HEK293 (cell line): Measurements from ENCODE around the gene KCTD2.

ENCODE experiments used
- EGR2 ChIP-seq: fragments of 450-650 bp; formaldehyde crosslinking; IDR thresholded peaks from 2 replicates; pipeline ENCODE4 v1.5.1; 2016; ENCODE audit warnings: low read depth, missing biosample characterization, missing genetic modification characterization
- HIC1 ChIP-seq: fragments of 450-650 bp; formaldehyde crosslinking; IDR thresholded peaks from 2 replicates; pipeline ENCODE4 v1.5.1; 2016; ENCODE audit warnings: missing biosample characterization, missing genetic modification characterization
- KLF1 ChIP-seq: fragments of 450-650 bp; formaldehyde crosslinking; IDR thresholded peaks from 2 replicates; pipeline ENCODE4 v1.5.1; 2016; ENCODE audit warnings: missing biosample characterization, missing genetic modification characterization
- KLF16 ChIP-seq: fragments of 450-650 bp; formaldehyde crosslinking; IDR thresholded peaks from 2 replicates; pipeline ENCODE4 v1.5.1; 2017; ENCODE audit warnings: missing biosample characterization, missing genetic modification characterization
- KLF17 ChIP-seq: fragments of 450-650 bp; formaldehyde crosslinking; IDR thresholded peaks from 2 replicates; pipeline ENCODE4 v1.5.1; 2016; ENCODE audit warnings: missing biosample characterization, missing genetic modification characterization
- KLF9 ChIP-seq: fragments of 450-650 bp; formaldehyde crosslinking; IDR thresholded peaks from 2 replicates; pipeline ENCODE4 v1.5.1; 2016; ENCODE audit warnings: missing biosample characterization, missing genetic modification characterization, low read depth
- SP2 ChIP-seq: fragments of 450-650 bp; formaldehyde crosslinking; IDR thresholded peaks from 2 replicates; pipeline ENCODE4 v1.5.1; 2016; ENCODE audit warnings: missing biosample characterization, missing genetic modification characterization
- YY1 ChIP-seq: fragments of 450-650 bp; formaldehyde crosslinking; IDR thresholded peaks from 2 replicates; pipeline ENCODE4 v1.5.1; 2018; ENCODE audit warnings: missing biosample characterization, missing genetic modification characterization
- YY2 ChIP-seq: fragments of 450-650 bp; formaldehyde crosslinking; IDR thresholded peaks from 2 replicates; pipeline ENCODE4 v1.5.1; 2016; ENCODE audit warnings: missing biosample characterization, missing genetic modification characterization
- ZBTB44 ChIP-seq: fragments of 450-650 bp; IDR thresholded peaks from 2 replicates; pipeline ENCODE4 v1.5.1; 2018; ENCODE audit warnings: missing biosample characterization, mild to moderate bottlenecking, missing genetic modification characterization
- ZBTB6 ChIP-seq: fragments of 450-650 bp; formaldehyde crosslinking; IDR thresholded peaks from 2 replicates; pipeline ENCODE4 v1.5.1; 2017; ENCODE audit warnings: missing biosample characterization, missing genetic modification characterization
- ZBTB8A ChIP-seq: fragments of 450-650 bp; formaldehyde crosslinking; IDR thresholded peaks from 2 replicates; pipeline ENCODE4 v1.5.1; 2016; ENCODE audit warnings: missing biosample characterization, missing genetic modification characterization
- ZEB2 ChIP-seq: fragments of 450-650 bp; formaldehyde crosslinking; IDR thresholded peaks from 2 replicates; pipeline ENCODE4 v1.5.1; 2016; ENCODE audit warnings: missing biosample characterization, missing genetic modification characterization
- ZFHX2 ChIP-seq: fragments of 450-650 bp; formaldehyde crosslinking; conservative IDR thresholded peaks from 2 replicates; pipeline ENCODE4 v1.5.1; 2016; ENCODE audit warnings: missing biosample characterization, missing genetic modification characterization
- ZFP69B ChIP-seq: fragments of 450-650 bp; formaldehyde crosslinking; IDR thresholded peaks from 2 replicates; pipeline ENCODE4 v1.5.1; 2016; ENCODE audit warnings: missing biosample characterization, missing genetic modification characterization
- ZNF10 ChIP-seq: fragments of 450-650 bp; formaldehyde crosslinking; IDR thresholded peaks from 2 replicates; pipeline ENCODE4 v1.5.1; 2017; ENCODE audit warnings: missing biosample characterization, missing genetic modification characterization
- ZNF174 ChIP-seq: fragments of 450-650 bp; formaldehyde crosslinking; IDR thresholded peaks from 2 replicates; pipeline ENCODE4 v1.5.0; 2017; ENCODE audit warnings: missing biosample characterization, mild to moderate bottlenecking, missing genetic modification characterization
- ZNF202 ChIP-seq: fragments of 450-650 bp; formaldehyde crosslinking; IDR thresholded peaks from 2 replicates; pipeline ENCODE4 v1.5.1; 2016; ENCODE audit warnings: missing biosample characterization, missing genetic modification characterization, borderline replicate concordance
- ZNF248 ChIP-seq: fragments of 450-650 bp; formaldehyde crosslinking; IDR thresholded peaks from 2 replicates; pipeline ENCODE4 v1.5.1; 2017; ENCODE audit warnings: missing biosample characterization, missing genetic modification characterization
- ZNF266 ChIP-seq: fragments of 450-650 bp; formaldehyde crosslinking; IDR thresholded peaks from 2 replicates; pipeline ENCODE4 v1.5.1; 2016; ENCODE audit warnings: missing biosample characterization, missing genetic modification characterization, low read depth
- ZNF311 ChIP-seq: fragments of 450-650 bp; formaldehyde crosslinking; IDR thresholded peaks from 2 replicates; pipeline ENCODE4 v1.5.1; 2017; ENCODE audit warnings: missing biosample characterization, missing genetic modification characterization, borderline replicate concordance
- ZNF398 ChIP-seq: fragments of 450-650 bp; formaldehyde crosslinking; IDR thresholded peaks from 2 replicates; pipeline ENCODE4 v1.5.1; 2017; ENCODE audit warnings: missing biosample characterization, missing genetic modification characterization
- ZNF449 ChIP-seq: fragments of 450-650 bp; formaldehyde crosslinking; IDR thresholded peaks from 2 replicates; pipeline ENCODE4 v1.5.1; 2017; ENCODE audit warnings: missing biosample characterization, mild to moderate bottlenecking, missing genetic modification characterization, moderate library complexity
- ZNF548 ChIP-seq: fragments of 450-650 bp; formaldehyde crosslinking; IDR thresholded peaks from 2 replicates; pipeline ENCODE4 v1.5.1; 2016; ENCODE audit warnings: missing biosample characterization, missing genetic modification characterization
- ZNF561 ChIP-seq: fragments of 450-650 bp; IDR thresholded peaks from 2 replicates; pipeline ENCODE4 v1.5.1; 2018; ENCODE audit warnings: missing biosample characterization, missing genetic modification characterization, borderline replicate concordance
- ZNF621 ChIP-seq: fragments of 450-650 bp; formaldehyde crosslinking; IDR thresholded peaks from 2 replicates; pipeline ENCODE4 v1.5.1; 2017; ENCODE audit warnings: missing biosample characterization, missing genetic modification characterization
- ZNF624 ChIP-seq: fragments of 450-650 bp; formaldehyde crosslinking; IDR thresholded peaks from 2 replicates; pipeline ENCODE4 v1.5.1; 2017; ENCODE audit warnings: missing biosample characterization, missing genetic modification characterization
- ZNF792 ChIP-seq: fragments of 450-650 bp; formaldehyde crosslinking; IDR thresholded peaks from 2 replicates; pipeline ENCODE4 v1.5.1; 2016; ENCODE audit warnings: missing biosample characterization, missing genetic modification characterization
- ZNF837 ChIP-seq: fragments of 450-650 bp; formaldehyde crosslinking; IDR thresholded peaks from 2 replicates; pipeline ENCODE4 v1.5.1; 2016; ENCODE audit warnings: missing biosample characterization, missing genetic modification characterization
- ZSCAN30 ChIP-seq: fragments of 450-650 bp; IDR thresholded peaks from 2 replicates; pipeline ENCODE4 v1.5.1; 2018; ENCODE audit warnings: missing biosample characterization, mild to moderate bottlenecking, missing genetic modification characterization, moderate library complexity
- ZXDB ChIP-seq: fragments of 450-650 bp; formaldehyde crosslinking; IDR thresholded peaks from 2 replicates; pipeline ENCODE4 v1.5.1; 2016; ENCODE audit warnings: missing biosample characterization, missing genetic modification characterization

The KCTD2 gene

GRCh38 chr17:75036643-75037268, 10.3 kb upstream of the KCTD2 start (continued):
- TF ChIP-seq ZBTB44 (tag by site-specific recombination) (peak; percentile 90), EGR2 (tag by site-specific recombination) (no peak), ZBTB8A (tag by site-specific recombination) (peak; percentile 40), ZNF624 (tag by site-specific recombination) (no peak), ZFHX2 (tag by site-specific recombination) (no peak), ZNF174 (no peak), YY2 (tag by site-specific recombination) (0 out of 2 replicates have a peak, but pooled peaks have one; percentile 13), ZNF202 (no peak), ZNF248 (tag by site-specific recombination) (no peak), ZBTB6 (tag by site-specific recombination) (no peak), KLF1 (tag by site-specific recombination) (peak; percentile 92), KLF9 (tag by site-specific recombination) (peak; percentile 86), ZNF792 (no peak), ZNF548 (tag by site-specific recombination) (no peak), ZFP69B (tag by site-specific recombination) (0 out of 2 replicates have a peak, but pooled peaks have one; percentile 10), ZXDB (no peak; the same call in 1 of the 2 replicates), ZNF266 (tag by site-specific recombination) (no peak), ZNF398 (tag by site-specific recombination) (no peak), ZNF449 (tag by site-specific recombination) (no peak), ZNF311 (tag by site-specific recombination) (no peak), ZEB2 (peak; percentile 87), YY1 (no peak), KLF17 (peak; percentile 60; the same call in 1 of the 2 replicates), ZNF621 (no peak), HIC1 (tag by site-specific recombination) (no peak), ZNF837 (tag by site-specific recombination) (no peak), ZNF561 (tag by site-specific recombination) (peak; percentile 29; the same call in 1 of the 2 replicates), ZSCAN30 (tag by site-specific recombination) (peak; percentile 87), ZNF10 (tag by site-specific recombination) (peak; percentile 52; the same call in 1 of the 2 replicates), KLF16 (tag by site-specific recombination) (no peak; the same call in 1 of the 2 replicates), SP2 (tag by site-specific recombination) (peak; percentile 79)
